OCI-LY3 (cell line): Measurements from ENCODE around the gene ESAM.

Experiments
- EZH2phosphoT487 ChIP-seq: fragments of 200-600 bp; shearing (Covaris generic); IDR thresholded peaks from 2 replicates; pipeline ENCODE4 v1.6.1; 2018; ENCODE audit warnings: antibody characterized with exemption, mixed run types, low read depth
- TF ChIP-seq, protein P1 (sequence below): fragments of 200-600, 300-600 bp; sonication (generic); IDR thresholded peaks from 2 replicates; pipeline ENCODE4 v1.5.1; 2014; ENCODE audit warnings: antibody characterized with exemption, low read length, low read depth

DNA sequence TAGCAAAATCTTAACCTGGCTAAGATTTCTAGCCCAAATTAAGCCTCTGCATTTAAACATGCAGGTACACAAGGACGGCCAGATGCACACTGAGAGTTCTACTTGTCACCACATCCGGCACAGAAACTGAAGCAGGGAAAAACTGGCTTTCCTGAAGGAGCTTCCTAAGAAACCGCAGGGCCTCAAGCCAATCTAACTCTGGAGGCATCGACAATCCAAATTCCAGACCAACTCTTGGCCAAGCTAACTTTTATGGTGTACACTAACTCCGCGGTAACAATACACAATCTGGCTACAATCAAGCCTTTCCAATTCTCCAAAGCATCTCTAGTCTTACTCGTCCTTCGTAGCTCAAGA lies 36.9 kb upstream of the ESAM start:
- TF ChIP-seq, protein P1, sequence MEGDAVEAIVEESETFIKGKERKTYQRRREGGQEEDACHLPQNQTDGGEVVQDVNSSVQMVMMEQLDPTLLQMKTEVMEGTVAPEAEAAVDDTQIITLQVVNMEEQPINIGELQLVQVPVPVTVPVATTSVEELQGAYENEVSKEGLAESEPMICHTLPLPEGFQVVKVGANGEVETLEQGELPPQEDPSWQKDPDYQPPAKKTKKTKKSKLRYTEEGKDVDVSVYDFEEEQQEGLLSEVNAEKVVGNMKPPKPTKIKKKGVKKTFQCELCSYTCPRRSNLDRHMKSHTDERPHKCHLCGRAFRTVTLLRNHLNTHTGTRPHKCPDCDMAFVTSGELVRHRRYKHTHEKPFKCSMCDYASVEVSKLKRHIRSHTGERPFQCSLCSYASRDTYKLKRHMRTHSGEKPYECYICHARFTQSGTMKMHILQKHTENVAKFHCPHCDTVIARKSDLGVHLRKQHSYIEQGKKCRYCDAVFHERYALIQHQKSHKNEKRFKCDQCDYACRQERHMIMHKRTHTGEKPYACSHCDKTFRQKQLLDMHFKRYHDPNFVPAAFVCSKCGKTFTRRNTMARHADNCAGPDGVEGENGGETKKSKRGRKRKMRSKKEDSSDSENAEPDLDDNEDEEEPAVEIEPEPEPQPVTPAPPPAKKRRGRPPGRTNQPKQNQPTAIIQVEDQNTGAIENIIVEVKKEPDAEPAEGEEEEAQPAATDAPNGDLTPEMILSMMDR = no peak
- TF ChIP-seq EZH2phosphoT487 = no peak
